SK-N-SH treated with all-trans-retinoic acid at 6 μM for 48 hours (cell line): ENCODE data around the gene RBM14.

Experiments used
- ATAC-seq: fragments of 200-7000 bp; cut with Tn5 transposase; 3 replicates; pipeline ENCODE4 v1.9.1; 2020; ENCODE audit warnings: mild to moderate bottlenecking, moderate library complexity
- ARNTL ChIP-seq: fragments of 450-650 bp; formaldehyde crosslinking; IDR thresholded peaks from 2 replicates; pipeline ENCODE4 v1.5.0; 2020; ENCODE audit warnings: low read depth, mild to moderate bottlenecking, moderate library complexity, borderline replicate concordance
- BACH2 ChIP-seq: fragments of 250-450 bp; sonication (Bioruptor Pico); IDR thresholded peaks from 2 replicates; pipeline ENCODE4 v1.9.0; 2021; ENCODE audit warnings: mild to moderate bottlenecking, borderline replicate concordance
- CREB5 ChIP-seq: fragments of 250-450 bp; sonication (Bioruptor Pico); IDR thresholded peaks from 2 replicates; pipeline ENCODE4 v1.5.1; 2020; ENCODE audit warnings: low read depth, mild to moderate bottlenecking, moderate library complexity
- CSDC2 ChIP-seq: fragments of 250-450 bp; sonication (Bioruptor Pico); IDR thresholded peaks from 2 replicates; pipeline ENCODE4 v1.5.0; 2020; ENCODE audit warnings: mild to moderate bottlenecking, moderate library complexity
- CSRNP3 ChIP-seq: fragments of 250-450 bp; sonication (Bioruptor Pico); IDR thresholded peaks from 2 replicates; pipeline ENCODE4 v1.5.1; 2021; ENCODE audit warnings: mild to moderate bottlenecking, moderate library complexity
- GLIS3 ChIP-seq: fragments of 250-450 bp; sonication (Bioruptor Pico); IDR thresholded peaks from 2 replicates; pipeline ENCODE4 v1.5.0; 2020; ENCODE audit warnings: mild to moderate bottlenecking, moderate library complexity
- ISL1 ChIP-seq: fragments of 250-450 bp; sonication (Bioruptor Pico); IDR thresholded peaks from 2 replicates; pipeline ENCODE4 v2.1.2; 2022; ENCODE audit warnings: mild to moderate bottlenecking, moderate library complexity
- OSR1 ChIP-seq: fragments of 250-450 bp; sonication (Bioruptor Pico); IDR thresholded peaks from 2 replicates; pipeline ENCODE4 v1.8.0; 2022; ENCODE audit warnings: moderate library complexity, mild to moderate bottlenecking, inconsistent platforms
- PPARA ChIP-seq: fragments of 250-450 bp; sonication (Bioruptor Pico); IDR thresholded peaks from 2 replicates; pipeline ENCODE4 v1.5.0; 2020; ENCODE audit warnings: mild to moderate bottlenecking, borderline replicate concordance
- RARB ChIP-seq: fragments of 250-450 bp; sonication (Bioruptor Pico); IDR thresholded peaks from 2 replicates; pipeline ENCODE4 v1.8.0; 2021; ENCODE audit warnings: mild to moderate bottlenecking, moderate library complexity
- SNAI2 ChIP-seq: fragments of 250-450 bp; sonication (Bioruptor Pico); IDR thresholded peaks from 2 replicates; pipeline ENCODE4 v1.5.0; 2020; ENCODE audit warnings: mild to moderate bottlenecking, moderate library complexity
- TCF4 ChIP-seq: fragments of 250-450 bp; sonication (Bioruptor Pico); IDR thresholded peaks from 2 replicates; pipeline ENCODE4 v1.8.0; 2021; ENCODE audit warnings: mild to moderate bottlenecking, moderate library complexity, borderline replicate concordance
- TOX ChIP-seq: fragments of 250-450 bp; sonication (Bioruptor Pico); IDR thresholded peaks from 2 replicates; pipeline ENCODE4 v1.8.0; 2021; ENCODE audit warnings: mild to moderate bottlenecking, moderate library complexity, borderline replicate concordance
- ZC3H10 ChIP-seq: fragments of 250-450 bp; sonication (Bioruptor Pico); IDR thresholded peaks from 2 replicates; pipeline ENCODE4 v1.5.1; 2021; ENCODE audit warnings: mild to moderate bottlenecking, moderate library complexity
- ZFP3 ChIP-seq: fragments of 250-450 bp; sonication (Bioruptor Pico); IDR thresholded peaks from 2 replicates; pipeline ENCODE4 v1.5.0; 2020; ENCODE audit warnings: mild to moderate bottlenecking, moderate library complexity
- ZFP30 ChIP-seq: fragments of 450-650 bp; formaldehyde crosslinking; IDR thresholded peaks from 2 replicates; pipeline ENCODE4 v1.5.0; 2022; ENCODE audit warnings: mild to moderate bottlenecking, moderate library complexity
- ZNF8 ChIP-seq: fragments of 450-650 bp; formaldehyde crosslinking; IDR thresholded peaks from 2 replicates; pipeline ENCODE4 v1.5.0; 2020; ENCODE audit warnings: mild to moderate bottlenecking, moderate library complexity
- TF ChIP-seq, protein P1 (sequence below): fragments of 250-450 bp; sonication (Bioruptor Pico); IDR thresholded peaks from 2 replicates; pipeline ENCODE4 v1.5.0; 2020; ENCODE audit warnings: mild to moderate bottlenecking, moderate library complexity
- TF ChIP-seq, protein P2 (sequence below): fragments of 250-450 bp; sonication (Bioruptor Pico); IDR thresholded peaks from 2 replicates; pipeline ENCODE4 v1.8.0; 2021; ENCODE audit warnings: low read depth, mild to moderate bottlenecking, moderate library complexity, borderline replicate concordance
- TF ChIP-seq, protein P3 (sequence below): fragments of 250-450 bp; sonication (Bioruptor Pico); IDR thresholded peaks from 2 replicates; pipeline ENCODE4 v1.8.0; 2020; ENCODE audit warnings: mild to moderate bottlenecking, moderate library complexity, borderline replicate concordance

Gene RBM14, protein sequence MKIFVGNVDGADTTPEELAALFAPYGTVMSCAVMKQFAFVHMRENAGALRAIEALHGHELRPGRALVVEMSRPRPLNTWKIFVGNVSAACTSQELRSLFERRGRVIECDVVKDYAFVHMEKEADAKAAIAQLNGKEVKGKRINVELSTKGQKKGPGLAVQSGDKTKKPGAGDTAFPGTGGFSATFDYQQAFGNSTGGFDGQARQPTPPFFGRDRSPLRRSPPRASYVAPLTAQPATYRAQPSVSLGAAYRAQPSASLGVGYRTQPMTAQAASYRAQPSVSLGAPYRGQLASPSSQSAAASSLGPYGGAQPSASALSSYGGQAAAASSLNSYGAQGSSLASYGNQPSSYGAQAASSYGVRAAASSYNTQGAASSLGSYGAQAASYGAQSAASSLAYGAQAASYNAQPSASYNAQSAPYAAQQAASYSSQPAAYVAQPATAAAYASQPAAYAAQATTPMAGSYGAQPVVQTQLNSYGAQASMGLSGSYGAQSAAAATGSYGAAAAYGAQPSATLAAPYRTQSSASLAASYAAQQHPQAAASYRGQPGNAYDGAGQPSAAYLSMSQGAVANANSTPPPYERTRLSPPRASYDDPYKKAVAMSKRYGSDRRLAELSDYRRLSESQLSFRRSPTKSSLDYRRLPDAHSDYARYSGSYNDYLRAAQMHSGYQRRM

GRCh38 chr11:66616379-66617154 lies at the start of gene RBM14:
Gene RBM14, plus strand, starts transcription at chr11:66616630. Its CDS starts 91 bp downstream, at chr11:66616721.
- ATAC-seq: peak; percentile 97
- TF ChIP-seq TCF4 (CRISPR knock-in tag): no peak
- TF ChIP-seq SNAI2 (CRISPR knock-in tag): peak; percentile 85; the same call in 1 of the 2 replicates
- TF ChIP-seq, protein P1, sequence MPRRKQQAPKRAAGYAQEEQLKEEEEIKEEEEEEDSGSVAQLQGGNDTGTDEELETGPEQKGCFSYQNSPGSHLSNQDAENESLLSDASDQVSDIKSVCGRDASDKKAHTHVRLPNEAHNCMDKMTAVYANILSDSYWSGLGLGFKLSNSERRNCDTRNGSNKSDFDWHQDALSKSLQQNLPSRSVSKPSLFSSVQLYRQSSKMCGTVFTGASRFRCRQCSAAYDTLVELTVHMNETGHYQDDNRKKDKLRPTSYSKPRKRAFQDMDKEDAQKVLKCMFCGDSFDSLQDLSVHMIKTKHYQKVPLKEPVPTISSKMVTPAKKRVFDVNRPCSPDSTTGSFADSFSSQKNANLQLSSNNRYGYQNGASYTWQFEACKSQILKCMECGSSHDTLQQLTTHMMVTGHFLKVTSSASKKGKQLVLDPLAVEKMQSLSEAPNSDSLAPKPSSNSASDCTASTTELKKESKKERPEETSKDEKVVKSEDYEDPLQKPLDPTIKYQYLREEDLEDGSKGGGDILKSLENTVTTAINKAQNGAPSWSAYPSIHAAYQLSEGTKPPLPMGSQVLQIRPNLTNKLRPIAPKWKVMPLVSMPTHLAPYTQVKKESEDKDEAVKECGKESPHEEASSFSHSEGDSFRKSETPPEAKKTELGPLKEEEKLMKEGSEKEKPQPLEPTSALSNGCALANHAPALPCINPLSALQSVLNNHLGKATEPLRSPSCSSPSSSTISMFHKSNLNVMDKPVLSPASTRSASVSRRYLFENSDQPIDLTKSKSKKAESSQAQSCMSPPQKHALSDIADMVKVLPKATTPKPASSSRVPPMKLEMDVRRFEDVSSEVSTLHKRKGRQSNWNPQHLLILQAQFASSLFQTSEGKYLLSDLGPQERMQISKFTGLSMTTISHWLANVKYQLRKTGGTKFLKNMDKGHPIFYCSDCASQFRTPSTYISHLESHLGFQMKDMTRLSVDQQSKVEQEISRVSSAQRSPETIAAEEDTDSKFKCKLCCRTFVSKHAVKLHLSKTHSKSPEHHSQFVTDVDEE (CRISPR knock-in tag): peak; percentile 88
- TF ChIP-seq ZC3H10 (CRISPR knock-in tag): 0 out of 2 replicates have a peak, but pooled peaks have one; percentile 2
- 0 out of 2 replicates have a peak, but pooled peaks have one; percentile 23 for TF ChIP-seq ZNF8 (CRISPR knock-in tag)
- no peak for TF ChIP-seq PPARA (CRISPR knock-in tag)
- TF ChIP-seq, protein P2, sequence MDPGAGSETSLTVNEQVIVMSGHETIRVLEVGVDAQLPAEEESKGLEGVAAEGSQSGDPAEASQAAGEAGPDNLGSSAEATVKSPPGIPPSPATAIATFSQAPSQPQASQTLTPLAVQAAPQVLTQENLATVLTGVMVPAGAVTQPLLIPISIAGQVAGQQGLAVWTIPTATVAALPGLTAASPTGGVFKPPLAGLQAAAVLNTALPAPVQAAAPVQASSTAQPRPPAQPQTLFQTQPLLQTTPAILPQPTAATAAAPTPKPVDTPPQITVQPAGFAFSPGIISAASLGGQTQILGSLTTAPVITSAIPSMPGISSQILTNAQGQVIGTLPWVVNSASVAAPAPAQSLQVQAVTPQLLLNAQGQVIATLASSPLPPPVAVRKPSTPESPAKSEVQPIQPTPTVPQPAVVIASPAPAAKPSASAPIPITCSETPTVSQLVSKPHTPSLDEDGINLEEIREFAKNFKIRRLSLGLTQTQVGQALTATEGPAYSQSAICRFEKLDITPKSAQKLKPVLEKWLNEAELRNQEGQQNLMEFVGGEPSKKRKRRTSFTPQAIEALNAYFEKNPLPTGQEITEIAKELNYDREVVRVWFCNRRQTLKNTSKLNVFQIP (CRISPR knock-in tag): no peak
- TF ChIP-seq GLIS3: peak; percentile 74; the same call in 1 of the 2 replicates
- TF ChIP-seq ZFP3 (CRISPR knock-in tag): peak; percentile 85
- 0 out of 2 replicates have a peak, but pooled peaks have one; percentile 27 for TF ChIP-seq BACH2
- peak; percentile 90 for TF ChIP-seq CSDC2 (CRISPR knock-in tag)
- TF ChIP-seq OSR1 (CRISPR knock-in tag): no peak

- ATAC-seq: no peak
- TF ChIP-seq ZC3H10 (CRISPR knock-in tag) (no peak), OSR1 (CRISPR knock-in tag) (no peak), ISL1 (CRISPR knock-in tag) (no peak), TCF4 (CRISPR knock-in tag) (no peak), SNAI2 (CRISPR knock-in tag) (no peak), RARB (CRISPR knock-in tag) (no peak), CREB5 (CRISPR knock-in tag) (no peak), ZNF8 (CRISPR knock-in tag) (no peak), GLIS3 (no peak), ZFP3 (CRISPR knock-in tag) (no peak), CSDC2 (CRISPR knock-in tag) (no peak), TOX (no peak), CSRNP3 (CRISPR knock-in tag) (no peak), ZFP30 (CRISPR knock-in tag) (no peak), BACH2 (no peak), ARNTL (CRISPR knock-in tag) (no peak)
- TF ChIP-seq, protein P1 (CRISPR knock-in tag): no peak
- TF ChIP-seq, protein P2 (CRISPR knock-in tag): no peak
- TF ChIP-seq, protein P3, sequence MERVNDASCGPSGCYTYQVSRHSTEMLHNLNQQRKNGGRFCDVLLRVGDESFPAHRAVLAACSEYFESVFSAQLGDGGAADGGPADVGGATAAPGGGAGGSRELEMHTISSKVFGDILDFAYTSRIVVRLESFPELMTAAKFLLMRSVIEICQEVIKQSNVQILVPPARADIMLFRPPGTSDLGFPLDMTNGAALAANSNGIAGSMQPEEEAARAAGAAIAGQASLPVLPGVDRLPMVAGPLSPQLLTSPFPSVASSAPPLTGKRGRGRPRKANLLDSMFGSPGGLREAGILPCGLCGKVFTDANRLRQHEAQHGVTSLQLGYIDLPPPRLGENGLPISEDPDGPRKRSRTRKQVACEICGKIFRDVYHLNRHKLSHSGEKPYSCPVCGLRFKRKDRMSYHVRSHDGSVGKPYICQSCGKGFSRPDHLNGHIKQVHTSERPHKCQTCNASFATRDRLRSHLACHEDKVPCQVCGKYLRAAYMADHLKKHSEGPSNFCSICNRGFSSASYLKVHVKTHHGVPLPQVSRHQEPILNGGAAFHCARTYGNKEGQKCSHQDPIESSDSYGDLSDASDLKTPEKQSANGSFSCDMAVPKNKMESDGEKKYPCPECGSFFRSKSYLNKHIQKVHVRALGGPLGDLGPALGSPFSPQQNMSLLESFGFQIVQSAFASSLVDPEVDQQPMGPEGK (CRISPR knock-in tag): no peak
Observed at GRCh38 chr11:66567787-66568123, 48.7 kb upstream of the RBM14 start.
